ENCODE measurements around the gene TP53INP2.

- TF ChIP-seq ZNF140 (tag by site-specific recombination; IDR thresholded peaks at IDR 0.05) (no peak), CTCF (tag by site-specific recombination; IDR thresholded peaks at IDR 0.05) (no peak), ZNF549 (tag by site-specific recombination; IDR thresholded peaks at IDR 0.05) (no peak), ZNF311 (tag by site-specific recombination; IDR thresholded peaks at IDR 0.05; ENCODE audit: borderline replicate concordance) (no peak), ZNF274 (IDR thresholded peaks at IDR 0.05; ENCODE audit: low read length) (no peak), ZNF274 (tag by site-specific recombination; IDR thresholded peaks at IDR 0.05; ENCODE audit: borderline replicate concordance) (no peak), ZFP41 (tag by site-specific recombination; IDR thresholded peaks at IDR 0.05; ENCODE audit: borderline replicate concordance) (no peak), ZNF548 (tag by site-specific recombination; IDR thresholded peaks at IDR 0.05) (no peak)
Measured at GRCh38 chr20:34703061-34703423, 1.1 kb upstream of the TP53INP2 start.

Measured in HEK293 (cell line).